SK-N-MC (cell line): ENCODE measurements around the gene DSCAM.

Source experiments
- EZH2 ChIP-seq: fragments of 200-600 bp; sonication (generic); IDR thresholded peaks from one replicate; pipeline ENCODE4 v1.6.1; 2017; ENCODE audit warnings: antibody characterized with exemption
- FOXP2 ChIP-seq: optimal IDR thresholded peaks from 2 replicates; pipeline ENCODE3; 2011; ENCODE audit warnings: mild to moderate bottlenecking, moderate library complexity; ENCODE audit not compliant: insufficient read depth; ENCODE audit errors: extremely low read length, control extremely low read depth

- TF ChIP-seq FOXP2 (no peak), EZH2 (no peak)
These were observed 7.2 kb upstream of the DSCAM start for GRCh38 chr21:40853956-40854688.
